Testis (tissue), 2 donors: ENCODE data around the gene TMEM132A.

Source experiments
- CTCF ChIP-seq, 3 experiments: fragments of 450-650 bp in 2 of 3; fragments of 200-600 bp in 1 of 3; sonication (generic) in 1 of 3; IDR thresholded peaks; one replicate each; pipeline ENCODE4 v1.5.1; 2016 to 2019; ENCODE audit warnings: antibody characterized with exemption in 3 of 3, mild to moderate bottlenecking in 2 of 3, moderate library complexity in 1 of 3
- POLR2A ChIP-seq: fragments of 450-650 bp; IDR thresholded peaks from one replicate; pipeline ENCODE4 v1.6.1; 2017; ENCODE audit warnings: antibody characterized with exemption, mild to moderate bottlenecking, moderate library complexity

- no peak for TF ChIP-seq CTCF (IDR thresholded peaks at IDR 0.05)
- no peak for TF ChIP-seq POLR2A
Measured at GRCh38 chr11:60937811-60938210, 13.6 kb downstream of the TMEM132A start.
